ENCODE results near the gene ZNF407. TPM values are rescaled to one million over a fixed set of nuclear protein-coding genes. Genes with fewer than 3 reads are reported as not detected.

ZNF407 gene
- total and polyA plus RNA-seq, 2 donors from 2014 or later: 2.5 to 17.8 TPM

DNA sequence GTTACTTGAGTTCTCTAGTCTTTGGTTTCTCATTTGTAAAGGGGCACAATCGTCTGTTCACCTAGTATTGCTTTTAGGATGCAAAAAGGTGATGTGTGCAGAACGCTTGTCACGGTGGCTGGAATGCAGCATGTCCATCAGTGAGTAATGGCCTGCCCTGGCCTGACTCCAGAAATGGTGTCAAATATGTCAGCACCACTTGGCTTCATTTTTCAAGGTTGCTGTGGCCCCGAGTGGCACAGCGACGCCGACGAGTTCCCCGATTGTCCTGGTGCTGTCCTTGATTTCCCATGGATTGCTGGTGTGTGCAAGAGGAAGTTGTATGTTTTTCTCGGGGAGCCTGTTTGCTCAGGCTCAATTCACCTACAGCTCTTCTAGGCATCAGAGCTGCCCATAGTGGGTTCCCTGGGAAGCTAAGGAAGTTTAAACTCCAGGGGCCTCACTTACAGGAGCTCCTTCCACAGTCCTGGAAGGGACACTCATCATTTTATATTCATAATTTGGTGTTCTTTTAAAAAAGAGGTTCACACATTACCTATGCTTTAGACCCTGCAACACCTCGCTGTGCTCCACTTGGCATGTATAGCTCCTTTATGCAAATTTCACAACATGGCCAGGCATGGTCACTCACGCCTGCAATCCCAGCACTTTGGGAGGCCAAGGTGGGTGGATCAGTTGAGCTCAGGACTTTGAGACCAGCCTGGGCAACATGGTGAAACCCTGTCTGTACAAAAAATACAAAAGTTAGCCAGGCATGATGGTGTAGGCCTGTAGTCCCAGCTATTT lies 25.6 kb upstream of the ZNF407 start:
- intact Hi-C loops (cut with DNase I): no loop called here
- no peaks in the 10 kb centered on the region for H3K9me3 ChIP-seq (ENCODE audit: control insufficient read depth in 2 of 3, insufficient read depth in 1 of 3, low read length in 3 of 3)
- no peak overlapping the region for H3K27ac ChIP-seq (ENCODE audit: low read depth in 2 of 2, low read length in 2 of 2)
- DNase-seq (no peak), FAIRE-seq (no peak)
- H3K9ac ChIP-seq (ENCODE audit: low read length in 3 of 3): no peak overlapping the region
- TF ChIP-seq, protein P1, sequence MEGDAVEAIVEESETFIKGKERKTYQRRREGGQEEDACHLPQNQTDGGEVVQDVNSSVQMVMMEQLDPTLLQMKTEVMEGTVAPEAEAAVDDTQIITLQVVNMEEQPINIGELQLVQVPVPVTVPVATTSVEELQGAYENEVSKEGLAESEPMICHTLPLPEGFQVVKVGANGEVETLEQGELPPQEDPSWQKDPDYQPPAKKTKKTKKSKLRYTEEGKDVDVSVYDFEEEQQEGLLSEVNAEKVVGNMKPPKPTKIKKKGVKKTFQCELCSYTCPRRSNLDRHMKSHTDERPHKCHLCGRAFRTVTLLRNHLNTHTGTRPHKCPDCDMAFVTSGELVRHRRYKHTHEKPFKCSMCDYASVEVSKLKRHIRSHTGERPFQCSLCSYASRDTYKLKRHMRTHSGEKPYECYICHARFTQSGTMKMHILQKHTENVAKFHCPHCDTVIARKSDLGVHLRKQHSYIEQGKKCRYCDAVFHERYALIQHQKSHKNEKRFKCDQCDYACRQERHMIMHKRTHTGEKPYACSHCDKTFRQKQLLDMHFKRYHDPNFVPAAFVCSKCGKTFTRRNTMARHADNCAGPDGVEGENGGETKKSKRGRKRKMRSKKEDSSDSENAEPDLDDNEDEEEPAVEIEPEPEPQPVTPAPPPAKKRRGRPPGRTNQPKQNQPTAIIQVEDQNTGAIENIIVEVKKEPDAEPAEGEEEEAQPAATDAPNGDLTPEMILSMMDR (IDR thresholded peaks at IDR 0.05; ENCODE audit: borderline replicate concordance, extremely low read depth, insufficient read depth): no peak
- H3K27me3 ChIP-seq (ENCODE audit: control insufficient read depth, insufficient read depth, low read length): no peaks in the 10 kb centered on the region
- H3K36me3 ChIP-seq (ENCODE audit: control insufficient read depth in 2 of 3, insufficient read depth in 3 of 3, low read length in 3 of 3): no peaks in the 10 kb centered on the region
- H3K4me3 ChIP-seq (ENCODE audit: low read length in 3 of 3): no peak overlapping the region
- no peaks in the 10 kb centered on the region for H3K4me1 ChIP-seq (ENCODE audit: control insufficient read depth in 2 of 3, insufficient read depth in 2 of 3, low read depth in 1 of 3, low read length in 3 of 3)

DNA sequence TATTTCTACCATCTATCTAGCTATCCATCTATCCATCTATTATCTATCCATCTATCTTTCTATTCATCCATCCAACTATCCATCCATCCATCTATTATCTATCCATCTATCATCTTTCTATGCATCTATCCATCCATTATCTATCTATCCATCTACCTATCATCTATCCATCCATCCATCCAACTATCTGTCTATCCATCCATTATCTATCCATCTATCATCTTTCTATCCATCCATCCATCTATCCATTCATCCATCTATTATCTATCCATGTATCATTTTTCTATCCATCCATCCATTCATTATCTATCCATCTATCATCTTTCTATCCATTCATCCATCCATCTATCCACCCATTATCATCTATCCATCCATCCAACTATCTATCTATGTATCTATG lies 24.6 kb upstream of the ZNF407 start:
- no peak for DNase-seq
- FAIRE-seq: no peak
- intact Hi-C loops (cut with DNase I): no loop called here
- no peak overlapping the region for H3K9ac ChIP-seq (ENCODE audit: low read length in 3 of 3)
- no peaks in the 10 kb centered on the region for H3K36me3 ChIP-seq (ENCODE audit: control insufficient read depth in 2 of 3, insufficient read depth in 3 of 3, low read length in 3 of 3)
- TF ChIP-seq, protein P1 (IDR thresholded peaks at IDR 0.05; ENCODE audit: borderline replicate concordance, extremely low read depth, insufficient read depth): no peak
- no peak overlapping the region for H3K4me3 ChIP-seq (ENCODE audit: low read length in 3 of 3)
- H3K27ac ChIP-seq (ENCODE audit: low read depth in 2 of 2, low read length in 2 of 2): no peak overlapping the region
- H3K27me3 ChIP-seq (ENCODE audit: control insufficient read depth, insufficient read depth, low read length): no peaks in the 10 kb centered on the region
- no peaks in the 10 kb centered on the region for H3K9me3 ChIP-seq (ENCODE audit: control insufficient read depth in 2 of 3, insufficient read depth in 1 of 3, low read length in 3 of 3)
- H3K4me1 ChIP-seq (ENCODE audit: control insufficient read depth in 2 of 3, insufficient read depth in 2 of 3, low read depth in 1 of 3, low read length in 3 of 3): peaks cover 0 to 6% (median 3%) of the 10 kb centered on the region in 3 donors

DNA sequence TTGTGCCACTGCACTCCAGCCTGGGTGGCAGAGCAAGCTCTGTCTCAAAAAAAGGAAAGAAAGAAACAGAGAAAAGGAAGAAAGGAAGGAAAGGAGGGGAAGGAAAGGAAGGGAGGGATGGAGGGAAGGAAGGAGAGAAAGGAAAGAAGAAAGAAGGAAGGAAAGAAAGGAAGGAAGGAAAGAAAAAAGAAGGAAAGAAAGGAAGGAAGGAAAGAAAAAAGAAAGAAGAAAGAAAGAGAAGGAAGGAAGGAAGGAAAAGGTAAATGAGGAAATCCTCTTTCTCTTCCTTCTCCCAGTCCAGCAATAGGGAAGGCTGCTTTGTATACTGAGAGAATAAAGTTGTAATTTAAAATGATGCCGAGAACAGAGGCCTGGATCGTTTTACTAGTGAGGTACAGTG lies 22.8 kb upstream of the ZNF407 start:
- no peaks in the 10 kb centered on the region for H3K36me3 ChIP-seq (ENCODE audit: control insufficient read depth in 2 of 3, insufficient read depth in 3 of 3, low read length in 3 of 3)
- H3K4me1 ChIP-seq (ENCODE audit: control insufficient read depth in 2 of 3, insufficient read depth in 2 of 3, low read depth in 1 of 3, low read length in 3 of 3): peaks cover 0 to 11% (median 3%) of the 10 kb centered on the region in 3 donors
- intact Hi-C loops (cut with DNase I): no loop called here
- H3K9ac ChIP-seq (ENCODE audit: low read length in 3 of 3): no peak overlapping the region
- H3K4me3 ChIP-seq (ENCODE audit: low read length in 3 of 3): no peak overlapping the region
- TF ChIP-seq, protein P1 (IDR thresholded peaks at IDR 0.05; ENCODE audit: borderline replicate concordance, extremely low read depth, insufficient read depth): no peak
- H3K27ac ChIP-seq (ENCODE audit: low read depth in 2 of 2, low read length in 2 of 2): no peak overlapping the region
- H3K9me3 ChIP-seq (ENCODE audit: control insufficient read depth in 2 of 3, insufficient read depth in 1 of 3, low read length in 3 of 3): no peaks in the 10 kb centered on the region
- no peak for FAIRE-seq
- no peaks in the 10 kb centered on the region for H3K27me3 ChIP-seq (ENCODE audit: control insufficient read depth, insufficient read depth, low read length)
- no peak for DNase-seq
